Neuron (in vitro differentiated cells): Measurements from ENCODE around the gene NADSYN1.
"Not testable (repeated sequence)": the region's sequence is repeated elsewhere in the genome, so short reads cannot be mapped to it uniquely, and the experiment has no call there.

Experiments
- H2AFZ ChIP-seq: one replicate; pipeline ENCODE4 v1.6.1; 2013; ENCODE audit warnings: low read depth, mild to moderate bottlenecking, inconsistent platforms, low read length, moderate library complexity
- H3K27me3 ChIP-seq: one replicate; pipeline ENCODE4 v1.6.1; 2013; ENCODE audit warnings: low read length; ENCODE audit not compliant: insufficient read depth
- H3K36me3 ChIP-seq: one replicate; pipeline ENCODE4 v1.6.1; 2013; ENCODE audit warnings: low read length; ENCODE audit not compliant: insufficient read depth
- H3K4me1 ChIP-seq: one replicate; pipeline ENCODE4 v1.6.1; 2013; ENCODE audit warnings: low read length; ENCODE audit not compliant: insufficient read depth
- H3K4me3 ChIP-seq: 2 replicates; pipeline ENCODE4 v1.5.1; 2013; ENCODE audit warnings: mild to moderate bottlenecking, low read length, moderate library complexity
- H3K9me3 ChIP-seq: one replicate; pipeline ENCODE4 v1.6.1; 2013; ENCODE audit warnings: low read length

The NADSYN1 gene

GRCh38 chr11:71525188-71525937, 72.4 kb downstream of the NADSYN1 start:
- no peaks in the 10 kb centered on the region for H3K4me1 ChIP-seq
- H3K27me3 ChIP-seq = no peaks in the 10 kb centered on the region
- no peaks in the 10 kb centered on the region for H3K9me3 ChIP-seq
- no peak overlapping the region for H2AFZ ChIP-seq
- no peak overlapping the region for H3K4me3 ChIP-seq
- no peaks in the 10 kb centered on the region for H3K36me3 ChIP-seq

- Histone ChIP-seq H3K27me3 (no peaks in the 10 kb centered on the region), H3K36me3 (no peaks in the 10 kb centered on the region)
These were observed 73.0 kb downstream of the NADSYN1 start for GRCh38 chr11:71525938-71526495.

GRCh38 chr11:71526796-71527575, 74.0 kb downstream of the NADSYN1 start, which contains the start of gene KRTAP5-7:
TSS of gene KRTAP5-7 (plus strand) at chr11:71527267. CDS start at chr11:71527301, 34 bp downstream.
- H3K9me3 ChIP-seq, H3K4me1 ChIP-seq, H3K36me3 ChIP-seq, H3K4me3 ChIP-seq, H3K27me3 ChIP-seq, H2AFZ ChIP-seq: not testable (repeated sequence)

More at GRCh38 chr11:71525938-71526495, 73.0 kb downstream of the NADSYN1 start:
- no peak overlapping the region for H2AFZ ChIP-seq
- H3K4me3 ChIP-seq = no peak overlapping the region
- no peaks in the 10 kb centered on the region for H3K9me3 ChIP-seq
- no peaks in the 10 kb centered on the region for H3K4me1 ChIP-seq

GRCh38 chr11:71527576-71528210, 74.7 kb downstream of the NADSYN1 start:
- no peaks in the 10 kb centered on the region for H3K4me1 ChIP-seq
- no peak overlapping the region for H3K4me3 ChIP-seq
- H3K9me3 ChIP-seq = no peaks in the 10 kb centered on the region
- H3K27me3 ChIP-seq = no peaks in the 10 kb centered on the region
- no peak overlapping the region for H2AFZ ChIP-seq
- no peaks in the 10 kb centered on the region for H3K36me3 ChIP-seq

GRCh38 chr11:71530602-71531001, 77.6 kb downstream of the NADSYN1 start:
- no peak overlapping the region for H3K4me3 ChIP-seq
- no peaks in the 10 kb centered on the region for H3K27me3 ChIP-seq
- no peaks in the 10 kb centered on the region for H3K9me3 ChIP-seq
- H2AFZ ChIP-seq = no peak overlapping the region
- no peaks in the 10 kb centered on the region for H3K4me1 ChIP-seq
- no peaks in the 10 kb centered on the region for H3K36me3 ChIP-seq

- H2AFZ ChIP-seq = no peak overlapping the region
These were observed 79.1 kb downstream of the NADSYN1 start for GRCh38 chr11:71532036-71532610.

GRCh38 chr11:71534711-71535608, 82.0 kb downstream of the NADSYN1 start:
- H3K36me3 ChIP-seq, H3K4me1 ChIP-seq, H3K9me3 ChIP-seq, H2AFZ ChIP-seq, H3K4me3 ChIP-seq, H3K27me3 ChIP-seq: not testable (repeated sequence)

More at GRCh38 chr11:71532036-71532610, 79.1 kb downstream of the NADSYN1 start:
- Histone ChIP-seq H3K4me3 (no peak overlapping the region), H3K9me3 (no peaks in the 10 kb centered on the region), H3K27me3 (no peaks in the 10 kb centered on the region), H3K4me1 (no peaks in the 10 kb centered on the region), H3K36me3 (no peaks in the 10 kb centered on the region)

- Histone ChIP-seq H3K4me1 (no peaks in the 10 kb centered on the region), H3K36me3 (no peaks in the 10 kb centered on the region), H2AFZ (no peak overlapping the region), H3K4me3 (no peak overlapping the region), H3K9me3 (no peaks in the 10 kb centered on the region), H3K27me3 (peaks cover 7% of the 10 kb centered on the region)
These were observed 82.8 kb downstream of the NADSYN1 start for GRCh38 chr11:71535825-71536224.

GRCh38 chr11:71537537-71537936, 84.5 kb downstream of the NADSYN1 start:
- no peaks in the 10 kb centered on the region for H3K4me1 ChIP-seq
- no peak overlapping the region for H2AFZ ChIP-seq
- H3K9me3 ChIP-seq = no peaks in the 10 kb centered on the region
- no peak overlapping the region for H3K4me3 ChIP-seq
- H3K36me3 ChIP-seq = no peaks in the 10 kb centered on the region
- H3K27me3 ChIP-seq = peaks cover 7% of the 10 kb centered on the region

- H3K4me1 ChIP-seq, H3K4me3 ChIP-seq, H3K9me3 ChIP-seq, H3K36me3 ChIP-seq, H3K27me3 ChIP-seq, H2AFZ ChIP-seq: not testable (repeated sequence)
These were observed 85.1 kb downstream of the NADSYN1 start, which contains the start of gene KRTAP5-8 for GRCh38 chr11:71537977-71538665. TSS of gene KRTAP5-8 (plus strand) at chr11:71538025. CDS start at chr11:71538056, 31 bp downstream.

- H3K36me3 ChIP-seq = no peaks in the 10 kb centered on the region
- no peak overlapping the region for H3K4me3 ChIP-seq
- no peaks in the 10 kb centered on the region for H3K4me1 ChIP-seq
- H3K9me3 ChIP-seq = no peaks in the 10 kb centered on the region
- H3K27me3 ChIP-seq = peaks cover 7% of the 10 kb centered on the region
- H2AFZ ChIP-seq = no peak overlapping the region
These were observed 85.6 kb downstream of the NADSYN1 start for GRCh38 chr11:71538666-71538990.
